Activated CD4-positive, alpha-beta memory T cell treated with anti-CD3 and anti-CD28 coated beads, Interleukin-2, amount 10 ng/mL, durations not matched to agents 7 days and 5 days (primary cell): ENCODE data around the gene DSCAML1. TPM values are rescaled to one million over a fixed set of nuclear protein-coding genes. Genes with fewer than 3 reads are reported as not detected.

Experiments
- CTCF ChIA-PET: fragments of 350-600 bp; sonication (Branson Sonifier 250); formaldehyde crosslinking; loops from one replicate; lab custom pipeline; 2021; ENCODE audit warnings: antibody characterized with exemption, inconsistent platforms; lab: Charles Lee
- POLR2A ChIA-PET: fragments of 350-600 bp; sonication (Branson Sonifier 250); formaldehyde crosslinking; loops from one replicate; lab custom pipeline; 2021; ENCODE audit warnings: antibody characterized with exemption; lab: Charles Lee
- DNase-seq: peaks from one replicate; pipeline ENCODE4 v3.0.0-alpha.2; 2020
- H3K27ac Mint-ChIP-seq: one replicate; pipeline ENCODE4 v1.8.0; 2021; ENCODE audit warnings: mild to moderate bottlenecking, mixed read lengths
- H3K27me3 Mint-ChIP-seq: one replicate; pipeline ENCODE4 v1.8.0; 2021; ENCODE audit warnings: mixed read lengths
- H3K36me3 Mint-ChIP-seq: one replicate; pipeline ENCODE4 v1.8.0; 2021; ENCODE audit warnings: low read depth, mixed read lengths
- H3K4me1 Mint-ChIP-seq: one replicate; pipeline ENCODE4 v1.8.0; 2021; ENCODE audit warnings: mixed read lengths
- H3K4me3 Mint-ChIP-seq: one replicate; pipeline ENCODE4 v1.8.0; 2021; ENCODE audit warnings: mild to moderate bottlenecking, mixed read lengths
- H3K9me3 Mint-ChIP-seq: one replicate; pipeline ENCODE4 v1.8.0; 2021; ENCODE audit warnings: mixed read lengths
- total RNA-seq, 2 experiments: library from RNA; stranded (reverse); gene quantifications; one replicate each; pipeline ENCODE4 v1.2.3, GENCODE V29; 2021

DSCAML1 gene
- total RNA-seq, 2 experiments from 2014 or later: 0.03 TPM; not detected in 1

DNA sequence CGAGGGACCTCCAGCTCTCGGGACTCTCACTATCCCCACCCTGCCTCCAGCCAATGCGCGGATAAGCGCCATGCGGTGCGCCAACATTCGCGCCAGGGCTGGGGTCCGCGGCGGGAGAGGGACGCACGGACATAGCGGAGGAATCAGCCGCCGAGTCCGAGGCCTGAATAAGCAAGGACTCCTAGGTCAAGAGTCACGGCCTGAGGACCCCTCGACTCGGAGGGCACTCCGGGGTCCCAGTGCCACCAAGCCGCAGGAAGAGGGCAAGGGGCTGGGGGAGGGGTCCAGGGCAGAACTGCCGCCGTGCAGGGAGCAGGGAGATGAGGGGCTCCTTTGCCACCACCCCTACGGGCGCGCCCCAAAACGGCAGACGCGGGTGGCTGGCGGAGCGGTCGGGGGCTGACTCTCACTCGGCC is 552 bp downstream of the DSCAML1 start:
- H3K4me3 Mint-ChIP-seq: no peak overlapping the region
- CTCF ChIA-PET: interaction anchor here (1.8 kb wide), 1 partner anchor 11 kb away, joined by 6 read pairs; no protein-coding TSS in a partner anchor

DNA sequence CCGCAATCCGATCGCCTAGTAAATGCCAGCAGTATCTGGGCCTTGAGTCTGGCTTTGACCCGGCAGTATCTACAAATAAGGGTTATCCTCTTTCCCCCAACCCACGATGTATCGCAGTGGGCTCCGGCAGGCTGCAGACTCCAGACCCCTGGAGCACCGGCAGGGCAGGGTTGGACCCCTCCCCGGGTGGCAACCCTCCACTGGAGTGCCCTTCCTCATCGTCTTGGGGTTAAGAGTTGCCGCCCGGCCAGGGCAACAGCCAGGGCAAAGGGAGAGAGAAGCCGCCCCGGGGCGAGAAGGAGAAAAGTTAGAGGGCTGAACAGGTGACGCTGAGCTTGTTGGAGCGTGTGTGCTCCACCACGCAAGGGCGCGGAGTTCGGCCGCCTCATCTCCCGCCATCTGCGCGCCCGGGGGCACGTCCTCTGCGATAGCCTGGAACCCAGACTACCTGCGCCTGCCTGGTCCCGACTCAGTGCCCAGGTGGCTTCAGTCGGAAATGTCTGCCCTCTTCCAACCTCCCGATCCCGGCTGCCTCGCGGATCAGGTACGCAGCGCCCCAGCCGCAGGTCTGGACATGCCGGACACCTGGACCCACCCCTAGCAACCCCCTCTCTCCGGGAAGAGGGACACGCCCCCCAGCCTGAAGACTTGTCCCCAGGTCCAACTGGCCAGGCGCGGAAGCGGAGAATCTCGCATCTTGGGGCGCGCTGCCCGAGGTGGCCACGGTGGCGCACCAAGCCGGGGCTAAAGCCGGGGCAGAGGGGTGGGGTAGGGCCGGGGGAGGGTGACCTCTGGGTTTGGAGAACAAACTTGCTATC is 1.2 kb downstream of the DSCAML1 start:
- Mint-ChIP-seq H3K9me3 (no peaks in the 10 kb centered on the region), H3K27ac (no peak overlapping the region), H3K27me3 (peaks cover 67% of the 10 kb centered on the region), H3K4me1 (peaks cover 8% of the 10 kb centered on the region), H3K36me3 (no peaks in the 10 kb centered on the region), H3K4me3 (no peak overlapping the region)
- no peak for DNase-seq
- ChIA-PET POLR2A (no interaction called here), CTCF (interaction anchor here (1.8 kb wide), 1 partner anchor 11 kb away, joined by 6 read pairs; no protein-coding TSS in a partner anchor)

More for the DNA sequence above, 552 bp downstream of the DSCAML1 start:
- Mint-ChIP-seq H3K9me3 (no peaks in the 10 kb centered on the region), H3K36me3 (no peaks in the 10 kb centered on the region), H3K4me1 (peaks cover 8% of the 10 kb centered on the region), H3K27ac (no peak overlapping the region), H3K27me3 (peaks cover 64% of the 10 kb centered on the region)
- DNase-seq: no peak
- POLR2A ChIA-PET: no interaction called here

DNA sequence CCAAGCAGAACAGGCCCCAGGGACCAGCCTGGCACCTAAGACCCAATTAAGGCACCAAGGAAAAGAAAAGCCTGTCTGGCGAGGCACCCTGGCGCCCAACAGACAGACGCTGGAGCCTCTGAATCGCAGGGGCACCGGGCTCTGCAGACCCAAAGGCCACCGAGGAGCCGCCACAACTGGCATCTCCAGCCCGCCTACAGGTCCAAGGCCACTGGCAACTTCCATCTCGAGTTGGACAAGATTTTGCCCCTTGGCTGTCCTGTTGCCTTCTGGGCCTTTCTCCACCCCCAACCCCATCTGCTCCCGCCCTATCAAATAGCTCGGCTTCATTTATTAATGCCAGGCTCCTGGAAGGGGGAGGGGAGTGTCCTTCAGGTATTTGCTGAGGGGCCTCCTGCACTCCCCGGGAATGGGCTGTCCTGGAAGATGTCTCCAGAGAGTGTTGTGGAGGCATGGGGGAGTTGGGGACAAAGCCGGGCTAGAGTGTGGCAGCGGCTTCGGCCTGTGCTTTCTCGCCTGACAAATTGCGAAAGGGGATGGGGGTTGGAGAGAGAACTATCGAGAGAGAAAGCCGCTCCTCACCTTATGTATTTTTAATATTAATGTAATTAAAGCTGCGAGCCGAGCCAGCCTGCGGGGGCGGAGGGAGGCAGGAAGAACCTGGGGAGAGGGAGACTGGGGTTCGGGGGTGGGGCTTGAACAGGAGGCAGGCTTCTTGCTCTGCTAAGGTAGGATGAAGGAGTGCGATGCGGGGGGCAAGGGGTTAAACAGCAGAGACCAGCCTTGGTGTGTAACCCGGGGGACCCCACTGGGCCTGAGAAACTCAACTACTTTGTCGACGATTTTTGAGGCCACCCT is 2.0 kb downstream of the DSCAML1 start:
- H3K4me3 Mint-ChIP-seq: no peak overlapping the region
- peaks cover 70% of the 10 kb centered on the region for H3K27me3 Mint-ChIP-seq
- DNase-seq: no peak
- H3K9me3 Mint-ChIP-seq: no peaks in the 10 kb centered on the region
- no peak overlapping the region for H3K27ac Mint-ChIP-seq
- ChIA-PET POLR2A (no interaction called here), CTCF (interaction anchor here (1.8 kb wide), 1 partner anchor 12 kb away, joined by 6 read pairs; no protein-coding TSS in a partner anchor)
- no peaks in the 10 kb centered on the region for H3K36me3 Mint-ChIP-seq
- H3K4me1 Mint-ChIP-seq: peaks cover 8% of the 10 kb centered on the region

DNA sequence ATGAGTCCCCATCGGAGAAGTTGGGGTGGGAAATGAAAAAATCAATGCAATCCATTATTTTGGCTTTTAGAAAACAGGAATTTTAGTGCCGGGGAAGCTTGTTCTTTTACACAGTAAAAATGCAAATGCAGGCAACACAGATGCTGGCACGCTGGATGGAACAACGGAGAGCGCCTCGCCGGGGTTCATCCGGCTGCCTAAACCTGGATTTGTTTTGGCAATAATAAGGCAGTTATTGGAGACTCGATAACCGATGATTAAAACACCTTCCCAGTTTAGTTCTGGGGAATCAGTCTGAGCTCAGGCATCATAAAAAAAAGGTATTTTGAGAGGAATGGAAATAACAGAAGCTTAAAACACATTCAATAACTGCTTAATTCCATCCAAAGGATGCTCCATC is 2.9 kb downstream of the DSCAML1 start:
- ChIA-PET CTCF (no interaction called here), POLR2A (no interaction called here)
- Mint-ChIP-seq H3K4me3 (no peak overlapping the region), H3K9me3 (no peaks in the 10 kb centered on the region), H3K27me3 (peaks cover 67% of the 10 kb centered on the region), H3K36me3 (no peaks in the 10 kb centered on the region), H3K27ac (no peak overlapping the region), H3K4me1 (peaks cover 8% of the 10 kb centered on the region)
- DNase-seq: no peak

DNA sequence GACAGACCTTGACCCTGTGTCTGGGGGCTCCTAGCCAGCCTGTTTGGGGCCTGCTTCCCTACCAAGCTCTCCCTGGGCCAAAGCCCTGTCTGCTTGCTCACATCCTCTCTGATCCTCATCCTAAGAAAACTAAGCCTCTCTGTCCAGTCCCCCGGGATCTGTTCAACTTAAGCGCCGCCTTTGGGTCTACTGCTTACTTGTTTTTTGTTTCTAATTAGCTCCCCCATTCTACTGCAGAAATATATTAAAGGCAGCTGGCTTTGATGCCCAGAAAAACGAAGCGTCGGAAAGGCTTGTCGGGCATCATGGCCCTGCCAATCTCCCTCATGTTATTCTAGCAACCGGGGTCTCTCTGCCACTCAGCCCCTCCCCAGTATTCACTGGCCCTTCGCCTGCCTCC is 3.4 kb downstream of the DSCAML1 start:
- Mint-ChIP-seq H3K9me3 (no peaks in the 10 kb centered on the region), H3K36me3 (no peaks in the 10 kb centered on the region), H3K4me3 (no peak overlapping the region), H3K27me3 (peaks cover 61% of the 10 kb centered on the region), H3K27ac (no peak overlapping the region), H3K4me1 (peaks cover 8% of the 10 kb centered on the region)
- CTCF ChIA-PET: interaction anchor here (2.3 kb wide), 1 partner anchor 14 kb away, joined by 7 read pairs; no protein-coding TSS in a partner anchor
- no peak for DNase-seq
- POLR2A ChIA-PET: no interaction called here

DNA sequence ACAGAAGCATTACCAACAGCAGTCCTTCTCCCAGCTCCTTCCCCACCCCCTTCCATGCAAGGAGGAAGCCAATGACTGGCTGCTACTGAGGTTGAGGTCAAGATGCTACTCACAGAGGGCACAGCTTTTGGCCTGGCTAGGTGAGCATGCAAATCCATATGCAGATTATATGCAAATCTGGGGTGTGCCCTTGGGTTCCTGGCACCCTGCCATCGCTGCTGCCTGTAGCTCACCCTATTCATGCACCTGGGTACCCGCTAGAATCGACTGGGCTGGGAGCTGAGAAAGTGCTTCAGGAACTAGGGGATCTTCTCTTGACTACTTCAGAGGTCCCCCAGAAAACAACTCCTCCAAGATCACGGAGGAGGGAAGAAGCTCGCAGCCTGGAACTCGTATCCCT is 4.0 kb downstream of the DSCAML1 start:
- Mint-ChIP-seq H3K36me3 (no peaks in the 10 kb centered on the region), H3K4me3 (no peak overlapping the region), H3K4me1 (peaks cover 8% of the 10 kb centered on the region), H3K27me3 (peaks cover 58% of the 10 kb centered on the region), H3K27ac (no peak overlapping the region), H3K9me3 (no peaks in the 10 kb centered on the region)
- no peak for DNase-seq
- ChIA-PET POLR2A (no interaction called here), CTCF (interaction anchor here (2.3 kb wide), 1 partner anchor 15 kb away, joined by 7 read pairs; no protein-coding TSS in a partner anchor)

DNA sequence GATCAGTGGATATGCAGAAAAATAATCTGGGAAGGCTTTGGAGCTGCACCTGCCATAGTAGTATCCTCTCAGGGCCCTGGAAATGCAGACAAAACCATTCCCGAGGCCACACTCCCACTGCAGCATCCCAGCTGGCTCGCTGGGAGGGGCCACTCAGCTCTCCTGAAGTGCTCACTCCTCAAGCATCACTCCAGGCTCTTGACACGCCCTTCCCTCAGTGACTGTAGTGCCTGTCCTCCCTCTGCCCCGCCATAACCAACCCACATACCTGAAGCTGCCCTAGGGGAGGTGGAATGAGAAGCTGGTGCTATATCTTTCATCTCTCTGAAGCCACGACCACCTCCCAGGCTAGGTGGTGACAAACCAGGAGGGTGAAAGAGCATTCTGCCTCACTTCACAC is 4.8 kb downstream of the DSCAML1 start:
- Mint-ChIP-seq H3K27ac (no peak overlapping the region), H3K4me1 (peaks cover 4% of the 10 kb centered on the region), H3K27me3 (peaks cover 56% of the 10 kb centered on the region), H3K4me3 (no peak overlapping the region), H3K36me3 (no peaks in the 10 kb centered on the region), H3K9me3 (no peaks in the 10 kb centered on the region)
- CTCF ChIA-PET: interaction anchor here (2.3 kb wide), 1 partner anchor 15 kb away, joined by 7 read pairs; no protein-coding TSS in a partner anchor
- POLR2A ChIA-PET: no interaction called here
- no peak for DNase-seq

DNA sequence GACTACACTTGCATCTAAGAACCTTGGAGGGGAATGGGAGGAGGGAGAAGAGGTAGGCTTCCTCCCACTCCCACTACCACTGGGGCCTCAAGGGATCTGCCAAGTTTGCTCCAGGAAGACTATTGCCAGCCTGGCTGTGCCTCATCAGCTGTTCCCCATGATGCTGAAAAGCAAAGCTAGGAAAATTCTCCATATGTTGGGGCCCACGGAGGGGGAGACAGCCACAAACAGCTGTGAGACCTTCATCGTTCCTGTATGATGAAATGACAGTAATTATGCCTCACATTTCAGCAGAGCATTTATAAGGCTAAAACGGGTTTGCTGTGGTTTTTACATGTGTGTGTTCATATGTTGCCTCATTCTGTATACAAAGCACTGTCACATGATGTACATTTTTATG is 6.7 kb downstream of the DSCAML1 start:
- ChIA-PET POLR2A (no interaction called here), CTCF (interaction anchor here (1.1 kb wide), 1 partner anchor 13 kb away, joined by 3 read pairs; no protein-coding TSS in a partner anchor)
- no peak for DNase-seq
- no peaks in the 10 kb centered on the region for H3K4me1 Mint-ChIP-seq
- no peaks in the 10 kb centered on the region for H3K36me3 Mint-ChIP-seq
- no peak overlapping the region for H3K27ac Mint-ChIP-seq
- H3K9me3 Mint-ChIP-seq: no peaks in the 10 kb centered on the region
- no peak overlapping the region for H3K4me3 Mint-ChIP-seq
- peaks cover 56% of the 10 kb centered on the region for H3K27me3 Mint-ChIP-seq

DNA sequence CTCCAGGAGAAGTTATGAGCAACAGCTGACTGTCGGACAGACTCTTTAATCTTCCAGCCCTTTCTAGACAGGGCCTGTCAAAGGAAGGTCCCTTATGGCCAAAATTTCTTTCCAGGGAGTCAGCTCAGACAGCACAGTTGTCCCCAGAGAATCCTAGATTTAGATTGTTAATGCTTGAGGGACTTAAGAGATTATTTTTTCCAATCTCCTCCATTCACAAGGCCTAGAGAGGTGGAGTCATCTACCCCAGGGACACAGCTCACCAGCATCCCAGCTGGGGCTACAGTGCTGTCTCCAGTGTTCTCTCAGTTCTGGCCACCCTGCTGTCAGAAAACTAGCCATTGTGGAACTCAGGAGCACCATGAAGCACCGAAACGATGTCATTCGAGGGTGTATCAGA is 7.8 kb downstream of the DSCAML1 start:
- CTCF ChIA-PET: interaction anchor here (1.1 to 1.3 kb wide), 2 partner anchors 14 to 362 kb away, joined by 3 to 4 read pairs; no protein-coding TSS in a partner anchor
- Mint-ChIP-seq H3K27ac (no peak overlapping the region), H3K4me3 (no peak overlapping the region), H3K9me3 (no peaks in the 10 kb centered on the region), H3K36me3 (no peaks in the 10 kb centered on the region), H3K27me3 (peaks cover 52% of the 10 kb centered on the region), H3K4me1 (no peaks in the 10 kb centered on the region)
- DNase-seq: no peak
- POLR2A ChIA-PET: no interaction called here

DNA sequence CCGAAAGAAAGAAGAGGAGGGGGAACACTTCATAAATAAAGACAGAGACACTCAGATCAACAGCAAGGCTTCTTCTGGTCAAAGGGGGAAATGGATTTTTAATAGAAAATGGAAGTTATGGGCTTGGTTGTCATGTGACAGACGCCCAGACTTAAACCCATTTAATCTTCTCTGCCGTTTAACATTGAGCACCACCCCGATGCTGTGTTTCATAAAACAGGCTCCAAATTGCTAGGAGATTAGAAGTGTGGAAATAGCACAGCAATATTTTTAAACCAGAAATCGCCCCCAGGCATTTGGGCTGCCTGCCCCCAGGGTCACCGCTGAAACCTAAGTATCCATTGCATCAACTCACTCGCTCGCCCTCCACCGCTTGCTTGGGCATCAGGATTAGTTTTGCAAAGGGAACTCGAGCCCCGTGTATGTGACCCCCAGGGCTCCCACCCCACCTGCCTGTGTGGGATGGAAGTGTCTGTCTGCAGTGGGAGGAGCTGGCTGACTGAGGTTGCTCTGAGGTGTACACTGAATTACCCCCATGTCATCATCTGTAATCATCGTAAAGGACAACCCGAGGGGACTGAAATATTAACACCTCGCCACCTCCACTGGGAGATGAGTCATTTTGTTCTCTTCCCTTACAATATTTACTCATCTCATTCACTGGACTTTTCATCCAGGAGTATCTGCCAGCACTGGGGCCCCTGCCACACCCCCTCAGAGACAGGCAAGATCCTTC is 10.7 kb downstream of the DSCAML1 start:
- no peak overlapping the region for H3K4me3 Mint-ChIP-seq
- no peaks in the 10 kb centered on the region for H3K4me1 Mint-ChIP-seq
- ChIA-PET POLR2A (no interaction called here), CTCF (interaction anchor here (1.1 kb wide), 2 partner anchors 21 to 160 kb away, joined by 3 to 4 read pairs; no protein-coding TSS in a partner anchor)
- no peak for DNase-seq
- no peaks in the 10 kb centered on the region for H3K36me3 Mint-ChIP-seq
- H3K27ac Mint-ChIP-seq: no peak overlapping the region
- H3K9me3 Mint-ChIP-seq: no peaks in the 10 kb centered on the region
- H3K27me3 Mint-ChIP-seq: peaks cover 49% of the 10 kb centered on the region

DNA sequence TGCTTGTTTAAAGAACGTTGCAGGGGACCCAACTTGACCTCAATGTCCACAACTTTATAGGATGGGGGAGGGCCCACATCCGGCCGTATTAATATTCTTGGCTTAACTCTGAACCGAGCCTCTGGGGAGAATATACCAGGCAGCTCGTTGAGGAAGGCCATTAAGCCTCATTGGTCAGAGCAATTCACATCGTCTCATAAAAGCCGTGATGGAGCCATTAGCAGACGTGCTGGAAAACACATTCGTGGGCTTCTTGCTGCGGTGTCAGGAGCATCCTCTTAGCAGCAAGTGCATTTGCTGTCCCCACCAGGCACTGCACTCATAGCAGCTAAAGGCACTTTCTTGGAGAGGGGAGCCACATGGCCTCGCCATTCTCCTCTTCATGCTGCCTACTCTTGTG is 14.9 kb downstream of the DSCAML1 start:
- Mint-ChIP-seq H3K27me3 (peaks cover 39% of the 10 kb centered on the region), H3K36me3 (no peaks in the 10 kb centered on the region), H3K9me3 (no peaks in the 10 kb centered on the region), H3K4me3 (no peak overlapping the region), H3K27ac (no peak overlapping the region), H3K4me1 (no peaks in the 10 kb centered on the region)
- ChIA-PET CTCF (no interaction called here), POLR2A (no interaction called here)
- DNase-seq: no peak

DNA sequence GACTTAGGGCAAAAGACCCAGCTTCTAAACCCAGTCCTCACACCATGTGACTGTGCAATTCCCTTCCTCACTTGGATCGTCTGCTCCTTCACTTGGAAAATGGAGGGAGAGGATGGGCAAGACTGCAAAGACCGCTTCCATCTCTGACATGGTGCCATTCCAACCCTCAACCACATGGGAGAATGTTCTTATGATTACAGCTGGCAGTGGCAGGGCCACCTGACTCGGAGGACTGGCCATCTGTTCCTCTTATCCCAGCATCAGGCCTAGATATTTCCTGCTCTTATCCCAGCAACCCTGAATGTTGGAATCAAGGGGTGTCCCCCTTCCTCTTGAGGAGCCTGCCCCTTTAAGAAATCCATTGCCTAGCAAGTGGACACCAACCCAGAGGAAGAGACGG is 15.4 kb downstream of the DSCAML1 start:
- no peak overlapping the region for H3K27ac Mint-ChIP-seq
- POLR2A ChIA-PET: no interaction called here

More for the DNA sequence above, 15.4 kb downstream of the DSCAML1 start:
- no peaks in the 10 kb centered on the region for H3K9me3 Mint-ChIP-seq
- no peak overlapping the region for H3K4me3 Mint-ChIP-seq
- H3K27me3 Mint-ChIP-seq: peaks cover 43% of the 10 kb centered on the region
- no peaks in the 10 kb centered on the region for H3K36me3 Mint-ChIP-seq
- no peak for DNase-seq
- CTCF ChIA-PET: no interaction called here
- H3K4me1 Mint-ChIP-seq: no peaks in the 10 kb centered on the region
